HCT116 (cell line): Measurements from ENCODE around the gene MCC.

ENCODE experiments used
- CEBPB ChIP-seq: IDR thresholded peaks from 2 replicates; pipeline ENCODE4 v1.6.1; 2012; ENCODE audit warnings: low read depth
- EZH2 ChIP-seq: fragments of 200-600 bp; sonication (generic); IDR thresholded peaks from 2 replicates; pipeline ENCODE4 v1.6.1; 2017; ENCODE audit warnings: antibody characterized with exemption, mixed run types
- FOSL1 ChIP-seq: IDR thresholded peaks from 2 replicates; pipeline ENCODE4 v1.6.1; 2012; ENCODE audit warnings: low read depth
- POLR2A ChIP-seq: IDR thresholded peaks from 2 replicates; pipeline ENCODE4 v1.7.0; 2011; ENCODE audit warnings: borderline replicate concordance; ENCODE audit not compliant: insufficient read depth, insufficient read length; ENCODE audit errors: extremely low read depth
- POLR2AphosphoS5 ChIP-seq: IDR thresholded peaks from 2 replicates; pipeline ENCODE4 v1.6.1; 2011; ENCODE audit warnings: mild to moderate bottlenecking, low read depth, low read length, moderate library complexity
- RAD21 ChIP-seq: IDR thresholded peaks from 2 replicates; pipeline ENCODE4 v1.6.1; 2012; ENCODE audit warnings: low read depth, mild to moderate bottlenecking
- SIN3A ChIP-seq: IDR thresholded peaks from 2 replicates; pipeline ENCODE4 v1.6.1; 2012; ENCODE audit warnings: low read depth
- SRF ChIP-seq: IDR thresholded peaks from 2 replicates; pipeline ENCODE4 v1.6.1; 2012; ENCODE audit warnings: low read depth
- YY1 ChIP-seq: IDR thresholded peaks from 2 replicates; pipeline ENCODE4 v1.6.1; 2011; ENCODE audit warnings: low read length, low read depth, moderate library complexity, mild to moderate bottlenecking; ENCODE audit not compliant: insufficient replicate concordance; ENCODE audit errors: extremely low read depth
- TF ChIP-seq, protein P1 (sequence below): IDR thresholded peaks from 2 replicates; pipeline ENCODE4 v1.6.1; 2012; ENCODE audit warnings: low read depth
- TF ChIP-seq, protein P2 (sequence below), 3 experiments: fragments of 200-600 bp in 1 of 3; sonication (generic) in 1 of 3; IDR thresholded peaks in 2 of 3; conservative IDR thresholded peaks in 1 of 3; 2 replicates each; pipeline ENCODE4 v1.5.1; 2012 to 2017; ENCODE audit warnings: low read depth in 2 of 3, low read length in 2 of 3, antibody characterized with exemption in 1 of 3, borderline replicate concordance in 1 of 3, control low read depth in 1 of 3, mild to moderate bottlenecking in 1 of 3, mixed read lengths in 1 of 3, mixed run types in 1 of 3, moderate library complexity in 1 of 3; ENCODE audit not compliant: insufficient read depth in 1 of 3
- TF ChIP-seq, protein P3 (sequence below): IDR thresholded peaks from 2 replicates; pipeline ENCODE4 v1.6.1; 2012
- TF ChIP-seq, protein P4 (sequence below): IDR thresholded peaks from 2 replicates; pipeline ENCODE4 v1.6.1; 2012

DNA sequence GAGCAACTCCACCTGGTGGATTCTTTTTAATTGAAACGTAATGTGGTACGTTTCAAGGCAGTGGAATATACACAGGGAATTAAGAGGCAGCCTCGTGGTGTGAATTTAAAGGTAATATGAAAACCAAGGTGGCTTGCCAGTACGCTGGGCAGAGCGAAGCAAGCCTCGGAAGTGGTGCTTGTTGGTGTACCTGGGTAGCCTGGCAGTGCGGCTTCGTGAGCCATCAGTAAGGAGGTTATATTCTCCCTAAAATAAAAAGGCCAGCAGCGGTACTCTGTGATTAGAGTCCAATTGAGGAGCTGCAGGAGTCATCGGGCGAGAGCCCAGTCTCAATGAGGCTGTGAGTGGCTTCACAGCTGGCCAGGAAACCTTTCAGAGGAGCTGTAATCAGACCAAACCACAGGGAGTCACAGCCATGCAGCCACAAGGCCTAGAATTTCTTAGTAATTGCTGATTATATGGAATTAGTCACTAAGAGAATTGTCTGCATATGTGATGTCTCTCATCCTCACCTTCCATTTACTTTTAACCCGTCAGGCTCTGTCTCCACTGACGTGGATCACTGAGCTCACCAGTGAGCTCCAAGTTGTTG, 454.0 kb downstream of the MCC start:
- TF ChIP-seq, protein P1, sequence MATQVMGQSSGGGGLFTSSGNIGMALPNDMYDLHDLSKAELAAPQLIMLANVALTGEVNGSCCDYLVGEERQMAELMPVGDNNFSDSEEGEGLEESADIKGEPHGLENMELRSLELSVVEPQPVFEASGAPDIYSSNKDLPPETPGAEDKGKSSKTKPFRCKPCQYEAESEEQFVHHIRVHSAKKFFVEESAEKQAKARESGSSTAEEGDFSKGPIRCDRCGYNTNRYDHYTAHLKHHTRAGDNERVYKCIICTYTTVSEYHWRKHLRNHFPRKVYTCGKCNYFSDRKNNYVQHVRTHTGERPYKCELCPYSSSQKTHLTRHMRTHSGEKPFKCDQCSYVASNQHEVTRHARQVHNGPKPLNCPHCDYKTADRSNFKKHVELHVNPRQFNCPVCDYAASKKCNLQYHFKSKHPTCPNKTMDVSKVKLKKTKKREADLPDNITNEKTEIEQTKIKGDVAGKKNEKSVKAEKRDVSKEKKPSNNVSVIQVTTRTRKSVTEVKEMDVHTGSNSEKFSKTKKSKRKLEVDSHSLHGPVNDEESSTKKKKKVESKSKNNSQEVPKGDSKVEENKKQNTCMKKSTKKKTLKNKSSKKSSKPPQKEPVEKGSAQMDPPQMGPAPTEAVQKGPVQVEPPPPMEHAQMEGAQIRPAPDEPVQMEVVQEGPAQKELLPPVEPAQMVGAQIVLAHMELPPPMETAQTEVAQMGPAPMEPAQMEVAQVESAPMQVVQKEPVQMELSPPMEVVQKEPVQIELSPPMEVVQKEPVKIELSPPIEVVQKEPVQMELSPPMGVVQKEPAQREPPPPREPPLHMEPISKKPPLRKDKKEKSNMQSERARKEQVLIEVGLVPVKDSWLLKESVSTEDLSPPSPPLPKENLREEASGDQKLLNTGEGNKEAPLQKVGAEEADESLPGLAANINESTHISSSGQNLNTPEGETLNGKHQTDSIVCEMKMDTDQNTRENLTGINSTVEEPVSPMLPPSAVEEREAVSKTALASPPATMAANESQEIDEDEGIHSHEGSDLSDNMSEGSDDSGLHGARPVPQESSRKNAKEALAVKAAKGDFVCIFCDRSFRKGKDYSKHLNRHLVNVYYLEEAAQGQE: no peak
- TF ChIP-seq RAD21 (no peak), SIN3A (no peak), POLR2A (no peak), EZH2 (no peak), FOSL1 (no peak), SRF (no peak), CEBPB (no peak), POLR2AphosphoS5 (no peak), YY1 (no peak)
- TF ChIP-seq, protein P2, sequence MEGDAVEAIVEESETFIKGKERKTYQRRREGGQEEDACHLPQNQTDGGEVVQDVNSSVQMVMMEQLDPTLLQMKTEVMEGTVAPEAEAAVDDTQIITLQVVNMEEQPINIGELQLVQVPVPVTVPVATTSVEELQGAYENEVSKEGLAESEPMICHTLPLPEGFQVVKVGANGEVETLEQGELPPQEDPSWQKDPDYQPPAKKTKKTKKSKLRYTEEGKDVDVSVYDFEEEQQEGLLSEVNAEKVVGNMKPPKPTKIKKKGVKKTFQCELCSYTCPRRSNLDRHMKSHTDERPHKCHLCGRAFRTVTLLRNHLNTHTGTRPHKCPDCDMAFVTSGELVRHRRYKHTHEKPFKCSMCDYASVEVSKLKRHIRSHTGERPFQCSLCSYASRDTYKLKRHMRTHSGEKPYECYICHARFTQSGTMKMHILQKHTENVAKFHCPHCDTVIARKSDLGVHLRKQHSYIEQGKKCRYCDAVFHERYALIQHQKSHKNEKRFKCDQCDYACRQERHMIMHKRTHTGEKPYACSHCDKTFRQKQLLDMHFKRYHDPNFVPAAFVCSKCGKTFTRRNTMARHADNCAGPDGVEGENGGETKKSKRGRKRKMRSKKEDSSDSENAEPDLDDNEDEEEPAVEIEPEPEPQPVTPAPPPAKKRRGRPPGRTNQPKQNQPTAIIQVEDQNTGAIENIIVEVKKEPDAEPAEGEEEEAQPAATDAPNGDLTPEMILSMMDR (IDR thresholded peaks at IDR 0.05 in 2 of 3, conservative IDR thresholded peaks at IDR 0.05 in 1 of 3; ENCODE audit: borderline replicate concordance in 1 of 3, insufficient read depth in 1 of 3, low read depth in 2 of 3, low read length in 2 of 3): no peak
- TF ChIP-seq, protein P3, sequence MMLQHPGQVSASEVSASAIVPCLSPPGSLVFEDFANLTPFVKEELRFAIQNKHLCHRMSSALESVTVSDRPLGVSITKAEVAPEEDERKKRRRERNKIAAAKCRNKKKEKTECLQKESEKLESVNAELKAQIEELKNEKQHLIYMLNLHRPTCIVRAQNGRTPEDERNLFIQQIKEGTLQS: no peak
- TF ChIP-seq, protein P4, sequence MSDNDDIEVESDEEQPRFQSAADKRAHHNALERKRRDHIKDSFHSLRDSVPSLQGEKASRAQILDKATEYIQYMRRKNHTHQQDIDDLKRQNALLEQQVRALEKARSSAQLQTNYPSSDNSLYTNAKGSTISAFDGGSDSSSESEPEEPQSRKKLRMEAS: no peak
